HUES48 (cell line): ENCODE measurements around the gene LARGE2.
A peak's percentile ranks its signal among the peaks of the same experiment; 100 is the strongest.

Source experiments
- H3K27ac ChIP-seq: one replicate; pipeline ENCODE4 v1.7.0; 2013; ENCODE audit warnings: low read depth, low read length, inconsistent platforms
- H3K27me3 ChIP-seq: 2 replicates; pipeline ENCODE4 v1.6.1; 2013; ENCODE audit warnings: mild to moderate bottlenecking, low read length; ENCODE audit not compliant: control insufficient read depth, insufficient read depth
- H3K36me3 ChIP-seq: 2 replicates; pipeline ENCODE4 v1.6.1; 2013; ENCODE audit warnings: low read length; ENCODE audit not compliant: control insufficient read depth, insufficient read depth
- H3K4me1 ChIP-seq: 2 replicates; pipeline ENCODE4 v1.6.1; 2013; ENCODE audit warnings: mild to moderate bottlenecking, low read length; ENCODE audit not compliant: control insufficient read depth, insufficient read depth
- H3K4me3 ChIP-seq: 2 replicates; pipeline ENCODE4 v1.5.1; 2013; ENCODE audit warnings: mild to moderate bottlenecking, low read depth, low read length
- H3K9ac ChIP-seq: 2 replicates; pipeline ENCODE4 v1.6.1; 2013; ENCODE audit warnings: mild to moderate bottlenecking, low read depth, low read length, moderate library complexity
- H3K9me3 ChIP-seq: 2 replicates; pipeline ENCODE4 v1.6.1; 2013; ENCODE audit warnings: low read length; ENCODE audit not compliant: control insufficient read depth, insufficient read depth

LARGE2 gene

GRCh38 chr11:45885921-45886721, 36.3 kb upstream of the LARGE2 start:
- H3K4me1 ChIP-seq = peaks cover 7% of the 10 kb centered on the region
- 0 out of 2 replicates have a peak, but pooled peaks cover 7% of the 10 kb centered on the region for H3K36me3 ChIP-seq
- no peak overlapping the region for H3K9ac ChIP-seq

GRCh38 chr11:45886816-45887520, 35.5 kb upstream of the LARGE2 start:
- Histone ChIP-seq H3K9ac (no peak overlapping the region), H3K9me3 (no peaks in the 10 kb centered on the region), H3K36me3 (no peaks in the 10 kb centered on the region), H3K4me1 (peaks cover 7% of the 10 kb centered on the region), H3K27ac (no peak overlapping the region), H3K4me3 (peak overlapping the region; percentile 78; the same call in 1 of the 2 replicates), H3K27me3 (peaks cover 4% of the 10 kb centered on the region; the same call in 1 of the 2 replicates)

More at GRCh38 chr11:45885921-45886721, 36.3 kb upstream of the LARGE2 start:
- H3K27ac ChIP-seq = no peak overlapping the region
- no peaks in the 10 kb centered on the region for H3K9me3 ChIP-seq
- peak overlapping the region; percentile 78 for H3K4me3 ChIP-seq
- peaks cover 4% of the 10 kb centered on the region; the same call in 1 of the 2 replicates for H3K27me3 ChIP-seq

GRCh38 chr11:45887587-45887986, 34.9 kb upstream of the LARGE2 start:
- Histone ChIP-seq H3K9me3 (no peaks in the 10 kb centered on the region), H3K27ac (no peak overlapping the region), H3K36me3 (no peaks in the 10 kb centered on the region), H3K27me3 (peaks cover 4% of the 10 kb centered on the region; the same call in 1 of the 2 replicates), H3K4me1 (peaks cover 7% of the 10 kb centered on the region), H3K9ac (no peak overlapping the region), H3K4me3 (no peak overlapping the region)

- H3K9ac ChIP-seq = no peak overlapping the region
- no peaks in the 10 kb centered on the region for H3K9me3 ChIP-seq
- peaks cover 18% of the 10 kb centered on the region for H3K4me1 ChIP-seq
- no peak overlapping the region for H3K27ac ChIP-seq
- H3K4me3 ChIP-seq = no peak overlapping the region
- H3K36me3 ChIP-seq = no peaks in the 10 kb centered on the region
- peaks cover 3% of the 10 kb centered on the region; the same call in 1 of the 2 replicates for H3K27me3 ChIP-seq
Measured at GRCh38 chr11:45889555-45889954, 32.9 kb upstream of the LARGE2 start.

GRCh38 chr11:45889966-45890365, 32.5 kb upstream of the LARGE2 start:
- no peaks in the 10 kb centered on the region for H3K9me3 ChIP-seq
- H3K4me1 ChIP-seq = peaks cover 18% of the 10 kb centered on the region
- no peaks in the 10 kb centered on the region; the same call in 1 of the 2 replicates for H3K27me3 ChIP-seq
- no peak overlapping the region for H3K4me3 ChIP-seq
- H3K27ac ChIP-seq = no peak overlapping the region
- H3K9ac ChIP-seq = no peak overlapping the region
- H3K36me3 ChIP-seq = no peaks in the 10 kb centered on the region

- H3K4me1 ChIP-seq = peaks cover 19% of the 10 kb centered on the region
- H3K4me3 ChIP-seq = no peak overlapping the region
- no peak overlapping the region for H3K27ac ChIP-seq
- no peaks in the 10 kb centered on the region; the same call in 1 of the 2 replicates for H3K27me3 ChIP-seq
- no peaks in the 10 kb centered on the region for H3K9me3 ChIP-seq
- no peak overlapping the region for H3K9ac ChIP-seq
- no peaks in the 10 kb centered on the region for H3K36me3 ChIP-seq
Measured at GRCh38 chr11:45890886-45891550, 31.4 kb upstream of the LARGE2 start.

GRCh38 chr11:45892856-45893255, 29.6 kb upstream of the LARGE2 start:
- Histone ChIP-seq H3K27me3 (no peaks in the 10 kb centered on the region), H3K4me3 (no peak overlapping the region), H3K27ac (no peak overlapping the region), H3K36me3 (no peaks in the 10 kb centered on the region), H3K9me3 (no peaks in the 10 kb centered on the region), H3K9ac (no peak overlapping the region), H3K4me1 (peaks cover 24% of the 10 kb centered on the region)

- Histone ChIP-seq H3K9me3 (no peaks in the 10 kb centered on the region), H3K27ac (no peak overlapping the region), H3K36me3 (no peaks in the 10 kb centered on the region), H3K27me3 (no peaks in the 10 kb centered on the region), H3K4me3 (no peak overlapping the region), H3K9ac (no peak overlapping the region), H3K4me1 (peaks cover 32% of the 10 kb centered on the region)
Measured at GRCh38 chr11:45894555-45895247, 27.8 kb upstream of the LARGE2 start.

- Histone ChIP-seq H3K27me3 (peaks cover 3% of the 10 kb centered on the region), H3K4me3 (no peak overlapping the region), H3K4me1 (peaks cover 34% of the 10 kb centered on the region), H3K9me3 (no peaks in the 10 kb centered on the region), H3K9ac (no peak overlapping the region), H3K27ac (peak overlapping the region; percentile 50), H3K36me3 (no peaks in the 10 kb centered on the region)
Measured at GRCh38 chr11:45895553-45896259, 26.8 kb upstream of the LARGE2 start.

- H3K27me3 ChIP-seq = peaks cover 8% of the 10 kb centered on the region
- peak overlapping the region; percentile 21; the same call in 1 of the 2 replicates for H3K4me3 ChIP-seq
- H3K9me3 ChIP-seq = no peaks in the 10 kb centered on the region
- H3K27ac ChIP-seq = no peak overlapping the region
- no peaks in the 10 kb centered on the region for H3K36me3 ChIP-seq
- peaks cover 35% of the 10 kb centered on the region for H3K4me1 ChIP-seq
- no peak overlapping the region for H3K9ac ChIP-seq
Measured at GRCh38 chr11:45896422-45896984, 26.0 kb upstream of the LARGE2 start.
